ENCODE measurements around the gene ATP10A. TPM values are rescaled to one million over a fixed set of nuclear protein-coding genes. Genes with fewer than 3 reads are reported as not detected.

Gene ATP10A
- total RNA-seq, 1 experiment from 2014 or later, result 3.9 TPM

DNA sequence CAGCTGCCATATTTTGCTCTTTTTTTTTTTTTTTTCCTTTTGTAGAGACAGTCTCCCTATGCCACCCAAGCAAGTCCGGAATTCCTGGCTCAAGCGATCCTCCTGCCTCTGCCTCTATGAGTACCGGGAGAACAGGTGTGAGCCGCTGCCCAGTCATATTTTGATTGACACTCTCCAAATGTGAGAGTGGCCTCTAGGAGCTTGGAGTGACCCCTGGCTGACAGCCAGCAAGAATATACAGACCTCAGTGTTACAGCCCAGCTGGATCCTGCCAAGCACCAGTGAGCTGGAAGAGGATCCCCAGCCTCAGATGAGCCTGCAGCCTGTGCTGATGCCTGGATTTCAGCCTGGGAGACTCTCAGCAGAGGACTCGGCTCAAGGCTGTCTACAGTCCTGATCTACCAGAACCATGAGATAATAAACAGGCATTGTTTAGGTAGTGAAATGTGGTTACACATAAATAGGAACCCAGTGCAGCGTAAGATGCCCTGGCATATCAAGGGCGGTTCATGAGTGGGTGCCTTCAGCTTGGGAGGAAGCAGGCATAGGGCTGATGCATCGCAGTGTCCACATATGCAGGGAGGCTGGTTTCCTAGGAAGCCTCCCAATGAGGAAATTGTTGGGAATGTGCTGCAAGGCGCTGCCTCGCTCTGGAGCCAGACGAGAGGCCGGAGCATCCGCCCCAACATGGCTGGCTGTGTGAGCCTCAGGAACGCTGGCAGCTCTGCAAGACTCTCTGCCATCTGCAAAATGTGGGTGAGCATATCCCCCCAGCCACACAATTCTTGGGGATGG, 38.9 kb upstream of the ATP10A start:
- no peak overlapping the region for H2AK5ac ChIP-seq (ENCODE audit: insufficient read length, low read length)
- H3K23ac ChIP-seq (ENCODE audit: insufficient read length, low read depth, low read length), result no peak overlapping the region
- H3K9me3 ChIP-seq (ENCODE audit: control insufficient read depth, low read depth, low read length), result no peaks in the 10 kb centered on the region
- WGBS (ENCODE audit: extremely low coverage, insufficient read length, low lambda C conversion rate), result no CpG with 5 or more reads among the region's 14 CpGs
- no peak overlapping the region for H3K14ac ChIP-seq (ENCODE audit: insufficient read depth, low read length)
- no peaks in the 10 kb centered on the region for H3K27me3 ChIP-seq (ENCODE audit: insufficient read depth, low read length)
- Mint-ChIP-seq H3K36me3 (ENCODE audit: insufficient read depth in 1 of 3, low read depth in 3 of 3) (no peaks in the 10 kb centered on the region), H3K4me3 (no peak overlapping the region), H3K27me3 (ENCODE audit: low read depth) (peaks cover 1% of the 10 kb centered on the region; the same call in 1 of the 2 replicates), H3K27ac (no peak overlapping the region), H3K9me3 (no peaks in the 10 kb centered on the region), H3K4me1 (no peaks in the 10 kb centered on the region)
- H3K23me2 ChIP-seq (ENCODE audit: insufficient read length, low read depth, low read length, poor library complexity, severe bottlenecking), result no peaks in the 10 kb centered on the region
- H4K91ac ChIP-seq (ENCODE audit: insufficient read length, low read depth, low read length), result no peak overlapping the region
- no peak overlapping the region for H3T11ph ChIP-seq (ENCODE audit: low read length)
- H4K5ac ChIP-seq (ENCODE audit: insufficient read length, low read depth, low read length), result no peak overlapping the region
- H3K4me2 ChIP-seq (ENCODE audit: insufficient read depth, insufficient read length, low read length), result no peak overlapping the region
- no peak overlapping the region for H2BK20ac ChIP-seq (ENCODE audit: low read depth, low read length, poor library complexity, severe bottlenecking)
- no peak overlapping the region for H3K9ac ChIP-seq (ENCODE audit: extremely low read depth, insufficient read length, low read length)
- no peak for DNase-seq
- no peaks in the 10 kb centered on the region for H3K79me1 ChIP-seq (ENCODE audit: insufficient read depth, low read depth, low read length, poor library complexity, severe bottlenecking)
- no peak overlapping the region for H2BK15ac ChIP-seq (ENCODE audit: low read depth, low read length)
- no peak overlapping the region for H3K18ac ChIP-seq (ENCODE audit: insufficient read length, low read depth, low read length)
- no peak overlapping the region for H3K4ac ChIP-seq (ENCODE audit: low read depth, low read length)
- no peak overlapping the region for H2BK5ac ChIP-seq (ENCODE audit: insufficient read length, low read length)
- no peaks in the 10 kb centered on the region for H4K20me1 ChIP-seq (ENCODE audit: control insufficient read depth, insufficient read depth, insufficient read length)
- H2BK12ac ChIP-seq (ENCODE audit: insufficient read length, low read depth, low read length), result no peak overlapping the region
- no peaks in the 10 kb centered on the region for H3K4me1 ChIP-seq (ENCODE audit: insufficient read depth, low read length)
- no peak overlapping the region for H3K27ac ChIP-seq (ENCODE audit: insufficient read length, low read depth, low read length)
- H3K79me2 ChIP-seq (ENCODE audit: insufficient read depth, low read length), result no peaks in the 10 kb centered on the region
- TF ChIP-seq CTCF (conservative IDR thresholded peaks at IDR 0.05), result no peak
- H3K56ac ChIP-seq (ENCODE audit: insufficient read length, low read depth, low read length), result no peak overlapping the region
- no peak overlapping the region for H2AFZ ChIP-seq (ENCODE audit: low read length)
- no peak overlapping the region for H2BK120ac ChIP-seq (ENCODE audit: low read depth, low read length, poor library complexity, severe bottlenecking)
- no peak overlapping the region for H4K8ac ChIP-seq (replicated peaks; ENCODE audit: insufficient read length, low read depth, low read length)
